ENCODE data around the gene NELL1. TPM values are rescaled to one million over a fixed set of nuclear protein-coding genes. Genes with fewer than 3 reads are reported as not detected.

The NELL1 gene
- total RNA-seq, 4 donors from 2014 or later = not detected

DNA sequence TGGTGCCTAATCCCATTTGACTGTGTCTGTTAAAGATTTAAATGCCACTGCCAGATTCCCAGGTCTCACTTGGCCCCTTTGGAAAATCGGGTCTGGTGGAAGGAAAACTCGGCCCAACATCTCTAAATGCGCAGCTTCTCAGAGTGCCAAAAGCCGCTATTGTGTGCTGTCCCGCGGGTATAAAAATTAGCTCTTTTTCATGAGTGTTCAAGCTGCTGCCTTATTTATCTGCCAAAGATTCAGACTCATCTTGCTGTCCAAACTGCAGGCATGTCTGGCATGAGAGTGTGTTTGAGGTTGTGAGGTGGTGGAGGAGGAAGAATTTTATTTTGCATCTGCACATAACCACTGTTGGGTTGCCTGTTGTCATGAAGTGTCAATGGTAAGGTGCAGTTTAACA is 91.4 kb downstream of the NELL1 start:
- DNase-seq (no peak), ATAC-seq (no peak)
- H3K9me3 ChIP-seq = no peaks in the 10 kb centered on the region
- H3K4me1 ChIP-seq = no peaks in the 10 kb centered on the region
- no peaks in the 10 kb centered on the region for H3K27me3 ChIP-seq
- no peak for TF ChIP-seq POLR2A (IDR thresholded peaks at IDR 0.05)
- TF ChIP-seq, protein P1, sequence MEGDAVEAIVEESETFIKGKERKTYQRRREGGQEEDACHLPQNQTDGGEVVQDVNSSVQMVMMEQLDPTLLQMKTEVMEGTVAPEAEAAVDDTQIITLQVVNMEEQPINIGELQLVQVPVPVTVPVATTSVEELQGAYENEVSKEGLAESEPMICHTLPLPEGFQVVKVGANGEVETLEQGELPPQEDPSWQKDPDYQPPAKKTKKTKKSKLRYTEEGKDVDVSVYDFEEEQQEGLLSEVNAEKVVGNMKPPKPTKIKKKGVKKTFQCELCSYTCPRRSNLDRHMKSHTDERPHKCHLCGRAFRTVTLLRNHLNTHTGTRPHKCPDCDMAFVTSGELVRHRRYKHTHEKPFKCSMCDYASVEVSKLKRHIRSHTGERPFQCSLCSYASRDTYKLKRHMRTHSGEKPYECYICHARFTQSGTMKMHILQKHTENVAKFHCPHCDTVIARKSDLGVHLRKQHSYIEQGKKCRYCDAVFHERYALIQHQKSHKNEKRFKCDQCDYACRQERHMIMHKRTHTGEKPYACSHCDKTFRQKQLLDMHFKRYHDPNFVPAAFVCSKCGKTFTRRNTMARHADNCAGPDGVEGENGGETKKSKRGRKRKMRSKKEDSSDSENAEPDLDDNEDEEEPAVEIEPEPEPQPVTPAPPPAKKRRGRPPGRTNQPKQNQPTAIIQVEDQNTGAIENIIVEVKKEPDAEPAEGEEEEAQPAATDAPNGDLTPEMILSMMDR (IDR thresholded peaks at IDR 0.05 in 4 of 5, conservative IDR thresholded peaks at IDR 0.05 in 1 of 5) = no peak
- no peak overlapping the region for H3K4me3 ChIP-seq
- no peaks in the 10 kb centered on the region for H3K36me3 ChIP-seq
- in situ Hi-C loops (cut with MboI; ENCODE audit: low sequenced_read_pairs in 4 of 4) = no loop called here
- no peak overlapping the region for H3K27ac ChIP-seq
- intact Hi-C loops (cut with DNase I; ENCODE audit: low total_unique reads) = no loop called here

- H3K9me3 ChIP-seq = no peaks in the 10 kb centered on the region
- ATAC-seq = no peak
- in situ Hi-C loops (cut with MboI; ENCODE audit: low sequenced_read_pairs in 4 of 4) = no loop called here
These were observed 92.9 kb downstream of the NELL1 start for GRCh38 chr11:20762116-20762844.

DNA sequence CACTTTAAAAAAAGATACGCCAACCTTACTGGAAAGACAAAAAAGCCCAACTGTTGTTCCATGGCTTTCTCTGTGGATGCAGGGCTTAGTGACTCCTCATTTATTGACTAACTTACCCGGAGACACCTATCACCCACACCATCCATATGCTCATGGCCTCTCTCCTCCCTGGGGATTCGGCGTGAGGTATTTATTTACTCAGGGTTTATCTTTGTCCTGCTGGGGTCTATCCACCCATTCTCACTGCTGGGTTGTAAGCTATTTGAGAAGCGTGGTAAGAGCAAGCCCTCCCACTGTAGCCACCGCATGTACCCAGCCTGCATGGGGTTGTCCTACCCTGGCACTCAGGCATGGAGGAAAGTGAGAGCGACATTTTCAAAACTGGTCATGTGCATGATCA is 93.6 kb downstream of the NELL1 start:
- no peak overlapping the region for H3K4me3 ChIP-seq
- no peak for ATAC-seq
- intact Hi-C loops (cut with DNase I; ENCODE audit: low total_unique reads) (no loop called here), in situ Hi-C loops (cut with MboI; ENCODE audit: low sequenced_read_pairs in 4 of 4) (no loop called here)
- TF ChIP-seq, protein P1 (IDR thresholded peaks at IDR 0.05 in 4 of 5, conservative IDR thresholded peaks at IDR 0.05 in 1 of 5) = no peak
- no peak for TF ChIP-seq POLR2A (IDR thresholded peaks at IDR 0.05)
- no peaks in the 10 kb centered on the region for H3K4me1 ChIP-seq
- no peaks in the 10 kb centered on the region for H3K36me3 ChIP-seq
- DNase-seq = no peak
- H3K9me3 ChIP-seq = no peaks in the 10 kb centered on the region
- no peak overlapping the region for H3K27ac ChIP-seq
- no peaks in the 10 kb centered on the region for H3K27me3 ChIP-seq

More at GRCh38 chr11:20762116-20762844, 92.9 kb downstream of the NELL1 start:
- intact Hi-C loops (cut with DNase I; ENCODE audit: low total_unique reads) = no loop called here
- Histone ChIP-seq H3K27ac (no peak overlapping the region), H3K27me3 (no peaks in the 10 kb centered on the region), H3K4me1 (no peaks in the 10 kb centered on the region), H3K4me3 (no peak overlapping the region), H3K36me3 (no peaks in the 10 kb centered on the region)
- TF ChIP-seq, protein P1 (IDR thresholded peaks at IDR 0.05 in 4 of 5, conservative IDR thresholded peaks at IDR 0.05 in 1 of 5) = no peak
- TF ChIP-seq POLR2A (IDR thresholded peaks at IDR 0.05) = no peak
- DNase-seq = no peak

DNA sequence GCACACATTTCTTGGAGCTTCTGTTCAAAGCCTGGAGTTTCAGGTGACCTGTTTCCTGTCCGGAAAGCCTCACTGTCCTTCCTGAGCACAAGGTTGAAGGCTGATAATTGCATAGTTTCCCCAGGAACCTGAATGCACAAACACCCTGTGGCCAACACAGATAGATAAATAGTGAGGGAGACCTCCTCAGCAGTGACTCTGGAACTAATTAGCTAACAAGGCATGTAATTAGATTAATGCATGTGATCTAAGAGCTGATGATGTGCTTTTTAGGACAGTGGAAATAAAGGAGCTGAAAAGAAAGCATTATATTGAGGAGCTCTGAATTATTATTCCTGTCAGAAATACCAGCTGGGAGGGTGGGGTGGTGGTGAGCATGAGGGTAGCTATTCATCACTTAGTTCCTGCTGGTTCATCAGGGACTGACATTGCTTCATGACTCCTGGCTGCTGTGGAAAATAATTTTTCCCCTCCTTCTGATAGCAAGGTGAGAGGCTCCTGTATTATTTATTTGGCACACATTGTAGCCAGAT is 101.1 kb downstream of the NELL1 start:
- Histone ChIP-seq H3K36me3 (no peaks in the 10 kb centered on the region), H3K9me3 (no peaks in the 10 kb centered on the region), H3K4me1 (no peaks in the 10 kb centered on the region), H3K4me3 (no peak overlapping the region), H3K27ac (no peak overlapping the region), H3K27me3 (no peaks in the 10 kb centered on the region)
- no peak for DNase-seq
- in situ Hi-C loops (cut with MboI; ENCODE audit: low sequenced_read_pairs in 4 of 4) (no loop called here), intact Hi-C loops (cut with DNase I; ENCODE audit: low total_unique reads) (no loop called here)
- no peak for TF ChIP-seq POLR2A (IDR thresholded peaks at IDR 0.05)
- TF ChIP-seq, protein P1 (IDR thresholded peaks at IDR 0.05 in 4 of 5, conservative IDR thresholded peaks at IDR 0.05 in 1 of 5) = no peak
- no peak for ATAC-seq
